PC-3 (cell line): Measurements from ENCODE around the gene RAB20. TPM values are rescaled to one million over a fixed set of nuclear protein-coding genes. Genes with fewer than 3 reads are reported as not detected.

Experiments
- ATAC-seq: fragments of 200-7000 bp; cut with Tn5 transposase; 2 replicates; pipeline ENCODE4 v1.9.1; 2020; ENCODE audit warnings: mild to moderate bottlenecking, moderate library complexity
- Bru-seq: library from RNA; stranded (reverse); fragments of 400-500 nt; gene quantifications from one replicate; lab custom pipeline; 2021; lab: Mats Ljungman, UMichigan
- BruChase-seq, 2 experiments: library from RNA; stranded (reverse); fragments of 400-500 nt; gene quantifications; one replicate each; lab custom pipeline; 2021; lab: Mats Ljungman, UMichigan
- BruUV-seq: library from RNA; stranded (reverse); fragments of 400-500 nt; replicated peaks from 2 replicates; lab custom pipeline; 2021; lab: Mats Ljungman, UMichigan
- CTCF ChIA-PET: fragments of 300-600 bp; sonication (Branson Sonifier 250); formaldehyde crosslinking; loops from one replicate; lab custom pipeline; 2022; ENCODE audit warnings: antibody characterized with exemption; lab: Charles Lee
- POLR2A ChIA-PET: fragments of 300-600 bp; sonication (Branson Sonifier 250); formaldehyde crosslinking; loops from one replicate; lab custom pipeline; 2022; ENCODE audit warnings: antibody characterized with exemption; ENCODE audit not compliant: unreplicated experiment; lab: Charles Lee
- DNase-seq: peaks from one replicate; pipeline ENCODE4 v3.0.0-alpha.2; 2015
- H2AFZ ChIP-seq: fragments of 300-600 bp; sonication (generic); 2 replicates; pipeline ENCODE4 v1.6.0; 2016; ENCODE audit warnings: antibody characterized with exemption, low read length
- H3F3A ChIP-seq: fragments of 300-600 bp; sonication (generic); one replicate; pipeline ENCODE4 v1.6.0; 2017; ENCODE audit warnings: antibody characterized with exemption, low read length, control low read depth, mild to moderate bottlenecking; ENCODE audit not compliant: unreplicated experiment
- H3K27ac ChIP-seq: fragments of 300-600 bp; sonication (generic); 2 replicates; pipeline ENCODE4 v1.5.1; 2016; ENCODE audit warnings: mild to moderate bottlenecking, low read length
- H3K27me3 ChIP-seq: fragments of 300-600 bp; sonication (generic); 2 replicates; pipeline ENCODE4 v1.6.1; 2016; ENCODE audit warnings: low read length, mixed read lengths
- H3K36me3 ChIP-seq: fragments of 300-600 bp; sonication (generic); 2 replicates; pipeline ENCODE4 v1.6.1; 2016; ENCODE audit warnings: low read depth, mixed run types, low read length, mixed read lengths
- H3K4me1 ChIP-seq: fragments of 300-600 bp; sonication (generic); 2 replicates; pipeline ENCODE4 v1.5.1; 2016; ENCODE audit warnings: low read length; ENCODE audit not compliant: insufficient read depth
- H3K4me2 ChIP-seq: fragments of 300-600 bp; sonication (generic); 2 replicates; pipeline ENCODE4 v1.6.0; 2016; ENCODE audit warnings: low read length
- H3K4me3 ChIP-seq: fragments of 300-600 bp; sonication (generic); 2 replicates; pipeline ENCODE4 v1.5.1; 2016; ENCODE audit warnings: mild to moderate bottlenecking, low read length, mixed read lengths
- H3K79me2 ChIP-seq: fragments of 300-600 bp; sonication (generic); 2 replicates; pipeline ENCODE4 v1.6.1; 2017; ENCODE audit warnings: low read length, mixed read lengths
- H3K9ac ChIP-seq: fragments of 300-600 bp; sonication (generic); 2 replicates; pipeline ENCODE4 v1.6.0; 2016; ENCODE audit warnings: mild to moderate bottlenecking, low read length
- H3K9me2 ChIP-seq: fragments of 300-600 bp; sonication (generic); replicated peaks from 2 replicates; pipeline ENCODE4 v1.6.1; 2016; ENCODE audit warnings: mixed run types, low read length, mixed read lengths
- H3K9me3 ChIP-seq: fragments of 300-600 bp; sonication (generic); 2 replicates; pipeline ENCODE4 v1.6.1; 2016; ENCODE audit warnings: low read length, mixed read lengths
- H4K20me1 ChIP-seq: fragments of 300-600 bp; sonication (generic); 2 replicates; pipeline ENCODE4 v1.6.1; 2016; ENCODE audit warnings: low read length, mixed read lengths
- CTCF ChIP-seq: fragments of 300-600 bp; sonication (generic); conservative IDR thresholded peaks from 2 replicates; pipeline ENCODE4 v1.5.1; 2017; ENCODE audit warnings: antibody characterized with exemption, low read depth, mild to moderate bottlenecking, low read length
- EZH2 ChIP-seq: fragments of 300-600 bp; sonication (generic); IDR thresholded peaks from one replicate; pipeline ENCODE4 v1.6.1; 2017; ENCODE audit warnings: antibody characterized with exemption, mild to moderate bottlenecking, low read length; ENCODE audit not compliant: unreplicated experiment
- EZH2phosphoT487 ChIP-seq: fragments of 300-600 bp; sonication (generic); IDR thresholded peaks from 2 replicates; pipeline ENCODE4 v1.6.1; 2018; ENCODE audit warnings: mild to moderate bottlenecking, antibody characterized with exemption, low read length, borderline replicate concordance
- intact Hi-C: fragments of 100-400 bp; cut with micrococcal nuclease; formaldehyde crosslinking; loops from 2 replicates; pipeline ENCODE4 v1.9.0; 2023
- long read RNA-seq: library from polyadenylated mRNA; unstranded; transcript quantifications from one replicate; pipeline ENCODE4 v2.0.0, GENCODE V29; 2021; ENCODE audit not compliant: unreplicated experiment
- total RNA-seq: library from RNA; depleted of rRNA; stranded (reverse); fragments of >200 nt; gene quantifications from 2 replicates; pipeline ENCODE4 v1.2.3, GENCODE V29; 2014; rRNA removed

Gene RAB20
- total RNA-seq (22.9 and 27.9 TPM in 2 replicates), Bru-seq, nascent RNA (percentile 67 among the genes with signal in this experiment), BruChase-seq, experiment 1, labeled RNA remaining after a 6-hour chase (percentile 54 among the genes with signal in this experiment), BruChase-seq, experiment 2, labeled RNA remaining after a 2-hour chase (percentile 66 among the genes with signal in this experiment)
- long read RNA-seq, transcript RAB20-201 (2 exons, 1,518 nt): major isoform, 25 of 28 reads
- long read RNA-seq, partial matches to known transcripts: 3 of 28 reads
- long read RNA-seq, other reads (novel, unspliced or antisense): 0 of 28 reads

GRCh38 chr13:110561344-110562035 lies at the start of gene RAB20:
RAB20 (minus strand) TSS chr13:110561722; CDS start chr13:110561519, 203 bp downstream.
- H4K20me1 ChIP-seq: no peaks in the 10 kb centered on the region
- H2AFZ ChIP-seq: peak within 1 kb of the TSS; percentile 99
- intact Hi-C loops: loop anchor here (1.0 to 5.0 kb wide), 3 partner anchors 14 to 104 kb away; no protein-coding TSS in a partner anchor
- DNase-seq (peak; percentile 72), ATAC-seq (peak; percentile 51)
- no peaks in the 10 kb centered on the region for H3K9me3 ChIP-seq
- H3F3A ChIP-seq: no peaks in the 10 kb centered on the region
- TF ChIP-seq EZH2phosphoT487 (no peak), CTCF (no peak), EZH2 (no peak)
- ChIA-PET CTCF (interaction anchor here (0.6 to 1.0 kb wide), 2 partner anchors 55 to 61 kb away, joined by 3 read pairs; no protein-coding TSS in a partner anchor), POLR2A (interaction anchor here (0.6 to 0.7 kb wide), 3 partner anchors 15 to 242 kb away, joined by 4 to 6 read pairs (median 4); no protein-coding TSS in a partner anchor)
- BruUV-seq: no TSS peak
- H3K9ac ChIP-seq: peak within 1 kb of the TSS; percentile 78
- no peaks in the 10 kb centered on the region for H3K9me2 ChIP-seq
- no peaks in the 10 kb centered on the region for H3K36me3 ChIP-seq
- H3K79me2 ChIP-seq: peaks cover 59% of the 10 kb centered on the region
- H3K27ac ChIP-seq: peak within 1 kb of the TSS; percentile 66
- H3K4me2 ChIP-seq: peak within 1 kb of the TSS; percentile 91
- H3K4me1 ChIP-seq: peaks cover 25% of the 10 kb centered on the region
- H3K27me3 ChIP-seq: no peaks in the 10 kb centered on the region
- H3K4me3 ChIP-seq: peak within 1 kb of the TSS; percentile 98

GRCh38 chr13:110610955-110611595 lies 49.6 kb upstream of the RAB20 start:
- Histone ChIP-seq H3K4me3 (peak overlapping the region; percentile 22), H2AFZ (peak overlapping the region; percentile 72; the same call in 1 of the 2 replicates), H3K4me2 (peak overlapping the region; percentile 64), H3K9ac (no peak overlapping the region), H3K27ac (peak overlapping the region; percentile 56), H3K9me3 (no peaks in the 10 kb centered on the region), H3K4me1 (peaks cover 24% of the 10 kb centered on the region), H3K9me2 (no peaks in the 10 kb centered on the region), H3K36me3 (no peaks in the 10 kb centered on the region), H3K79me2 (peaks cover 7% of the 10 kb centered on the region), H3K27me3 (no peaks in the 10 kb centered on the region), H3F3A (no peaks in the 10 kb centered on the region), H4K20me1 (no peaks in the 10 kb centered on the region)
- intact Hi-C loops: no loop called here
- DNase-seq: peak; percentile 23
- no TSS peak for BruUV-seq
- no peak for ATAC-seq
- POLR2A ChIA-PET: no interaction called here
- no peak for TF ChIP-seq EZH2
- no peak for TF ChIP-seq EZH2phosphoT487
- TF ChIP-seq CTCF: no peak
- CTCF ChIA-PET: no interaction called here
